IPS DF 4.7 (cell line): Measurements from ENCODE around the gene SMIM35.

ENCODE experiments used
- DNase-seq: peaks from one replicate; pipeline ENCODE4 v3.0.0-alpha.2; 2013; ENCODE audit warnings: low spot score; ENCODE audit errors: extremely low read depth

Gene SMIM35

GRCh38 chr11:118086913-118087768, at the start of gene SMIM35:
Gene SMIM35, minus strand, starts transcription at chr11:118086963. Its CDS starts 206 bp downstream, at chr11:118086757.
- no peak for DNase-seq

GRCh38 chr11:118136341-118136740, 49.6 kb upstream of the SMIM35 start:
- DNase-seq, result no peak

- no peak for DNase-seq
These were observed 49.0 kb upstream of the SMIM35 start for GRCh38 chr11:118135796-118136165.

GRCh38 chr11:118135051-118135795, 48.5 kb upstream of the SMIM35 start:
- DNase-seq, result no peak

- no peak for DNase-seq
These were observed 47.1 kb upstream of the SMIM35 start for GRCh38 chr11:118133816-118134215.

- no peak for DNase-seq
These were observed 45.8 kb upstream of the SMIM35 start for GRCh38 chr11:118132385-118133151.

GRCh38 chr11:118129471-118130172, 42.9 kb upstream of the SMIM35 start:
- no peak for DNase-seq

- DNase-seq, result no peak
These were observed 42.1 kb upstream of the SMIM35 start for GRCh38 chr11:118128721-118129470.

- no peak for DNase-seq
These were observed 41.5 kb upstream of the SMIM35 start for GRCh38 chr11:118128310-118128709.

- no peak for DNase-seq
These were observed 39.5 kb upstream of the SMIM35 start for GRCh38 chr11:118126082-118126838.

GRCh38 chr11:118124929-118125535, 38.3 kb upstream of the SMIM35 start:
- DNase-seq, result no peak

- no peak for DNase-seq
These were observed 34.0 kb upstream of the SMIM35 start for GRCh38 chr11:118120793-118121192.

- DNase-seq, result no peak
These were observed 31.2 kb upstream of the SMIM35 start for GRCh38 chr11:118117790-118118601.

GRCh38 chr11:118115048-118115447, 28.3 kb upstream of the SMIM35 start:
- no peak for DNase-seq

- no peak for DNase-seq
These were observed 27.5 kb upstream of the SMIM35 start for GRCh38 chr11:118114266-118114665.

- DNase-seq, result no peak
These were observed 26.1 kb upstream of the SMIM35 start for GRCh38 chr11:118112711-118113430.

GRCh38 chr11:118111744-118112035, 24.9 kb upstream of the SMIM35 start:
- DNase-seq, result no peak
